Activated naive CD4-positive, alpha-beta T cell treated with anti-CD3 and anti-CD28 coated beads, Interleukin-2, amount 10 ng/mL, durations not matched to agents 5 hours and 36 hours (primary cell): ENCODE data around the gene PEAR1. TPM values are rescaled to one million over a fixed set of nuclear protein-coding genes. Genes with fewer than 3 reads are reported as not detected.

Source experiments
- microRNA-seq: library from miRNA; unstranded; fragments of <30 nt; microRNA quantifications from one replicate; pipeline ENCODE4 v1.2.0, GENCODE V29; 2022; ENCODE audit warnings: borderline microRNAs expressed, borderline replicate concordance
- total RNA-seq, 2 experiments: library from RNA; stranded (reverse); gene quantifications; one replicate each; pipeline ENCODE4 v1.2.3, GENCODE V29; 2021

PEAR1 gene, protein sequence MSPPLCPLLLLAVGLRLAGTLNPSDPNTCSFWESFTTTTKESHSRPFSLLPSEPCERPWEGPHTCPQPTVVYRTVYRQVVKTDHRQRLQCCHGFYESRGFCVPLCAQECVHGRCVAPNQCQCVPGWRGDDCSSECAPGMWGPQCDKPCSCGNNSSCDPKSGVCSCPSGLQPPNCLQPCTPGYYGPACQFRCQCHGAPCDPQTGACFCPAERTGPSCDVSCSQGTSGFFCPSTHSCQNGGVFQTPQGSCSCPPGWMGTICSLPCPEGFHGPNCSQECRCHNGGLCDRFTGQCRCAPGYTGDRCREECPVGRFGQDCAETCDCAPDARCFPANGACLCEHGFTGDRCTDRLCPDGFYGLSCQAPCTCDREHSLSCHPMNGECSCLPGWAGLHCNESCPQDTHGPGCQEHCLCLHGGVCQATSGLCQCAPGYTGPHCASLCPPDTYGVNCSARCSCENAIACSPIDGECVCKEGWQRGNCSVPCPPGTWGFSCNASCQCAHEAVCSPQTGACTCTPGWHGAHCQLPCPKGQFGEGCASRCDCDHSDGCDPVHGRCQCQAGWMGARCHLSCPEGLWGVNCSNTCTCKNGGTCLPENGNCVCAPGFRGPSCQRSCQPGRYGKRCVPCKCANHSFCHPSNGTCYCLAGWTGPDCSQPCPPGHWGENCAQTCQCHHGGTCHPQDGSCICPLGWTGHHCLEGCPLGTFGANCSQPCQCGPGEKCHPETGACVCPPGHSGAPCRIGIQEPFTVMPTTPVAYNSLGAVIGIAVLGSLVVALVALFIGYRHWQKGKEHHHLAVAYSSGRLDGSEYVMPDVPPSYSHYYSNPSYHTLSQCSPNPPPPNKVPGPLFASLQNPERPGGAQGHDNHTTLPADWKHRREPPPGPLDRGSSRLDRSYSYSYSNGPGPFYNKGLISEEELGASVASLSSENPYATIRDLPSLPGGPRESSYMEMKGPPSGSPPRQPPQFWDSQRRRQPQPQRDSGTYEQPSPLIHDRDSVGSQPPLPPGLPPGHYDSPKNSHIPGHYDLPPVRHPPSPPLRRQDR
- under 1 TPM; 0.28 to 0.31 TPM for total RNA-seq

DNA sequence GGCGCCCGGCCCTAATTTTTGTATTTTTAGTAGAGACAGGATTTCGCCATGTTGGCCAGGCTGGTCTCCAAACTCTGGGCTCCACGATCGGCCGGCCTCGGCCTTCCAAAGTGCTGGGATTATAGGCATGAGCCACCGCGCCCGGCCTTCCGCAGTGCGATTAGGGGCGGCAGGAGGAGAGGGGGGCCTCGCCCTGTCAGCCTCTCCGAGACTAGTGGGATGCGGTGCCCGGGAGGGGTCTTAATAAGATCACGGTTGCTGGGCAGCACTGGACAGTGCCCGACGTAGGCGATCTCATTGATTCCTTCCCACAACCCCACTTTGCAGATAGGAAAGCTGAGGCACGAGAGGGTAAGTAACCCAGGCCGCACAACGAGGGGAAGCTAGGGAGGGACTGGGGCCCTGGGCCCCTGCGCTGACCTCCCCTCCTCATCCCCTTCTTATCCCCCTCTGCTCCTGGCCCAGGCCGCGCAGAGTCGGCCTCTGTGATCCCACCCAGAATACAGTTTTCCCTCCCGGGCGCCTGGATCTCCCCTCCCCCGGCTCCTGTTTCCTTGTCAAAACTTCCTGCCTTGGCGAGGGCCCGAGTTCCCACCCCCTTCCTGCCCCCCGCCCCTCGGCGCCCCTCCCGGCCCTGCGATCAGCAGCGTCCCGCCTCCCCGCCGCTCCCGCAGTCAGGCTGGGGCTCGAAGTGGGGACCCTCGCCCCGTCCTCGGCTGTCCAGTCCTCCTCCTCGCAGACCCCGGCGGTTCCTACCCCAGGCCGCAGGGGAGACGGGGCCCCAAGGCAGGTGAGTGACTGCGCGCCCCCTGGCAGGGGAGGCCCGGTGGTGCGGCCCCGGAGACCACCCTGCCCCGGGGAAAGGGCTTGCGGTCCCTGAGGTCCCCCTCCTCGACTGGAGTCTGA, at the start of gene PEAR1:
PEAR1 (plus strand) TSS at position 671 of the 906 bp plus-strand sequence. CDS start 10,209 bp downstream, outside the sequence.

DNA sequence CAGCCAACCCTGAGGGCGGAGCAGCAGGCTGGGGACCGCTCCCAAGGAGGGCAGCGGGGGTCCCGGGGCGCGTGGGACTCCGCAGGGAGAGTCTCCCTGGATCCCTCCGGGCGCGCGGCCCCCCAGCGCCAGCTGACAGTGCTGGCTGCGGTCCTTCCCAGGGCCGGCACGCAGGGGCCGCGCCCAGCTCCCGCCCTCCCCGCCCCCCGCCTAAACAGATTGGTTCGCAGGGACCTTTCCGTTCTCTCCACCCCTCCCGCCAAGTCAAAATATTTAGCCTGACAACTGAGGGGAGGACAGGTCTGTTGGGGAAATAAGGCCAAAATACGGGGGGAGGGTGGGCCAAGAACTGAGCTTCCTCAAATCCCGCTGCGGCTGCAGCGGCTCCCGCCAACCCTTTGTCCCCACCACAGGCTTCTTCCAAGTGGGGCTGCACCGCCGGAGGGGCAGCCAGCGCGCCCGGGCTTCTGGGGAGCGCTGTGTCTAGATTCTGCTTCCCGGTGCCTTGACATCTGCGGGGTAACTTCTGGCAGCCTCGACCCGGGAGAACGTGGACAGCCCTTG, 34.5 kb upstream of the PEAR1 start, which contains the start of gene INSRR:
INSRR (minus strand) TSS at position 159 of the 564 bp plus-strand sequence. CDS start 496 bp downstream, outside the sequence.

DNA sequence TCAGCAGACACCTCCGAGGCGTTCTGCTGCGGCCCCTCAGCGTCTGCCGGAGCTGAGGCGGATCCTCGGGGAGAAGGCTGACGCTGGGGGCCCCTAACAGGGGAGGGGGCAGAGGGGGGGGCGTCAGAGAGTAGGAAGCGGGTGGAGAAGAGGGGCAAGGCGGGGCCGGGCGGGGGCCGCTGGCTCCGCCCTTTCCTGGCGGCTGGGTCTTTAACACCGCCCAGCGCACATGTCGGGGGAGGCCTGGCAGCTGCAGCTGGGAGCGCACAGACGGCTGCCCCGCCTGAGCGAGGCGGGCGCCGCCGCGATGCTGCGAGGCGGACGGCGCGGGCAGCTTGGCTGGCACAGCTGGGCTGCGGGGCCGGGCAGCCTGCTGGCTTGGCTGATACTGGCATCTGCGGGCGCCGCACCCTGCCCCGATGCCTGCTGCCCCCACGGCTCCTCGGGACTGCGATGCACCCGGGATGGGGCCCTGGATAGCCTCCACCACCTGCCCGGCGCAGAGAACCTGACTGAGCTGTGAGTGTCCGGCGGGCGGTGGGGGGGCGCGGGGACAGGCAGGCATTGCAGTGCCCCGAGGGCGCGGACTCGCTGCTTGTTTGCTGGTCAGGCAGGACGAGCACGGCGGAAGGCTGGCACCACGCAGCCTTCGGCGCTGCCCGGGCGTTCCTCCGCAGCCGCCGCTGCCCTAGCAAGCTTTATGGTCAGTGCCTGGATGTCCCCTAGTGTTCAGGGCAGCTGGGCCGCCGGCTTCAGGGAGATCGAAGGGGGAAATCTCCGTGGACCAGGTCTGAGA, 32.7 kb upstream of the PEAR1 start, which contains the start of gene NTRK1:
NTRK1 (plus strand) TSS at position 238 of the 796 bp plus-strand sequence; CDS start at position 308, 70 bp downstream.

DNA sequence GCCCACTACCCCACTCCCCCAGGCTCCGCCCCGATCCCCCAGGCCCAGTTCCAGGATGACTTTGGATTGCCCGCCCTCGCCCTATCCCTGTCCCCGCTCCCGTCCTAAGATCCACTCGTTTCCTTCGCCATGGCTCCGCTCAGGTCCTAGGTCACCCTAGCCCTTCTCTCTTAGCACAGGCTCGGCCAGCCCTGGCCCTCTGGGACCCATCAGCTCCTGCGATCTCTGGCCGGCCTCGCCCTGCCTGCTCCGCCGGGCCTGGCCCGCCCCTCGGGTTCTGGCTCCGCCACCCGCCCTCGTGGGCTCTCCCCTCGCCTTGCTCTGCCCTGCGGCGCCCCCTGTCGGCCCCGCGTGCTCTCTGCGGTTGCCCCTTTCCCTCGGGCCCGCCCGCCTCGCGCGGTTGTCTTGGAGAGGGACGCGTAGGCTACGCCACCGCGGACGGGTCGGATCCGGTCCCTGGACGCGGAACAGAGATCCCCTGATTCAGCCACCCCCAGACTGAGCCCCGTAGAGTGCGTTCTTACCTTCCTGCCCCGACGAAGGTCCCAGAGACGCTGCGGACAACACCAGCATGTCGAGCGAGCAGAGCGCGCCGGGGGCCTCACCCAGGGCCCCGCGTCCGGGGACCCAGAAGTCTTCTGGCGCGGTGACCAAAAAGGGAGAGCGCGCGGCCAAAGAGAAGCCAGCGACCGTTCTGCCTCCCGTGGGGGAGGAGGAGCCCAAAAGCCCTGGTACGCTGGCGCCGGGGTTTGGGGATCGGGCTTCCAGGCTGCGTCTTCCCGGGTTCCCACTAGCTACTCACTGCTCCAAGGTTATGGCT, 26.9 kb downstream of the PEAR1 start, which contains the start of gene LRRC71:
LRRC71 (plus strand) TSS at position 400 of the 820 bp plus-strand sequence; CDS start at position 572, 172 bp downstream.

Small RNA genes lying within 50 kb of the gene (microRNA-seq; reads per million reads assigned to microRNA genes)
- gene MIR765, result not detected

Other genes starting within 250 kb of the PEAR1 start
- not detected for gene NES, start 216.3 kb upstream of the PEAR1 start, total RNA-seq
- gene CRABP2, start 188.1 kb upstream of the PEAR1 start, total RNA-seq, result under 1 TPM; 0.48 to 0.71 TPM
- 10 to 100 TPM; 28.8 to 32.5 TPM for gene METTL25B, start 165.2 kb upstream of the PEAR1 start, total RNA-seq
- gene ISG20L2, start 165.0 kb upstream of the PEAR1 start, total RNA-seq, result 10 to 100 TPM; 38.2 to 38.3 TPM
- 10 to 100 TPM; 37.3 to 44.1 TPM for gene MRPL24, start 152.6 kb upstream of the PEAR1 start, total RNA-seq
- 100 to 1,000 TPM; 182 to 185 TPM for gene HDGF, start 142.0 kb upstream of the PEAR1 start, total RNA-seq
- gene PRCC, start 126.2 kb upstream of the PEAR1 start, total RNA-seq, result 10 to 100 TPM; 58.1 to 64.1 TPM
- gene SH2D2A, start 76.9 kb upstream of the PEAR1 start, total RNA-seq, result 10 to 100 TPM; 75.8 to 81.8 TPM
- gene INSRR, start 34.6 kb upstream of the PEAR1 start, total RNA-seq, result under 1 TPM; 0.05 to 0.08 TPM
- gene NTRK1, start 32.9 kb upstream of the PEAR1 start, total RNA-seq, result 1 to 10 TPM; 2.2 to 2.4 TPM
- gene LRRC71, start 26.9 kb downstream of the PEAR1 start, total RNA-seq, result not detected
- gene ARHGEF11, start 152.0 kb downstream of the PEAR1 start, total RNA-seq, result 10 to 100 TPM; 30.7 to 33.2 TPM
- not detected for gene ETV3L, start 206.1 kb downstream of the PEAR1 start, total RNA-seq
- gene ETV3, start 244.7 kb downstream of the PEAR1 start, total RNA-seq, result 10 to 100 TPM; 45.4 to 45.5 TPM